Suppressor macrophage (primary cell): Measurements from ENCODE around the gene PPP1R9B.

Experiments
- DNase-seq, 4 experiments: peaks; one replicate each; pipeline ENCODE4 v3.0.0-alpha.2; 2020 to 2022

PPP1R9B gene

GRCh38 chr17:50123649-50124349 is 26.7 kb downstream of the PPP1R9B start:
- DNase-seq, result no peak

- no peak for DNase-seq
Measured at GRCh38 chr17:50122945-50123344, 27.5 kb downstream of the PPP1R9B start.

- no peak for DNase-seq
Measured at GRCh38 chr17:50120475-50121253, 29.8 kb downstream of the PPP1R9B start.

GRCh38 chr17:50118828-50119218 is 31.7 kb downstream of the PPP1R9B start:
- DNase-seq, result no peak

GRCh38 chr17:50118076-50118827 is 32.2 kb downstream of the PPP1R9B start:
- no peak for DNase-seq

- DNase-seq, result peak; percentile 35 to 76 (median 52)
Measured at GRCh38 chr17:50117202-50118051, 33.0 kb downstream of the PPP1R9B start.

GRCh38 chr17:50115756-50116155 is 34.7 kb downstream of the PPP1R9B start:
- DNase-seq, result no peak

- DNase-seq, result peak; percentile 80 to 92 (median 83)
Measured at GRCh38 chr17:50114849-50115357, 35.6 kb downstream of the PPP1R9B start.

- no peak for DNase-seq
Measured at GRCh38 chr17:50114401-50114800, 36.1 kb downstream of the PPP1R9B start.

GRCh38 chr17:50113624-50114320 is 36.7 kb downstream of the PPP1R9B start:
- no peak for DNase-seq

GRCh38 chr17:50112694-50113093 is 37.8 kb downstream of the PPP1R9B start:
- DNase-seq, result no peak

- DNase-seq, result peak in 3 of 4 experiments; percentile 28 to 35 (median 29)
Measured at GRCh38 chr17:50111673-50112655, 38.5 kb downstream of the PPP1R9B start.

GRCh38 chr17:50110591-50111349 is 39.7 kb downstream of the PPP1R9B start:
- DNase-seq, result no peak

GRCh38 chr17:50109785-50110184 is 40.7 kb downstream of the PPP1R9B start:
- DNase-seq, result no peak

GRCh38 chr17:50109207-50109606 is 41.3 kb downstream of the PPP1R9B start:
- DNase-seq, result no peak

GRCh38 chr17:50108556-50108955 is 41.9 kb downstream of the PPP1R9B start:
- DNase-seq, result no peak

- no peak for DNase-seq
Measured at GRCh38 chr17:50107790-50108414, 42.6 kb downstream of the PPP1R9B start.

- DNase-seq, result no peak
Measured at GRCh38 chr17:50106393-50107131, 43.9 kb downstream of the PPP1R9B start.
